SKM-1 (cell line): ENCODE measurements around the gene ERP27.

Experiments
- DNase-seq: peaks from one replicate; lab custom pipeline; 2025; ENCODE audit not compliant: unreplicated experiment; lab: John Stamatoyannopoulos, UW

The ERP27 gene

GRCh38 chr12:14937014-14937413, 1.3 kb downstream of the ERP27 start:
- DNase-seq: no peak

DNA sequence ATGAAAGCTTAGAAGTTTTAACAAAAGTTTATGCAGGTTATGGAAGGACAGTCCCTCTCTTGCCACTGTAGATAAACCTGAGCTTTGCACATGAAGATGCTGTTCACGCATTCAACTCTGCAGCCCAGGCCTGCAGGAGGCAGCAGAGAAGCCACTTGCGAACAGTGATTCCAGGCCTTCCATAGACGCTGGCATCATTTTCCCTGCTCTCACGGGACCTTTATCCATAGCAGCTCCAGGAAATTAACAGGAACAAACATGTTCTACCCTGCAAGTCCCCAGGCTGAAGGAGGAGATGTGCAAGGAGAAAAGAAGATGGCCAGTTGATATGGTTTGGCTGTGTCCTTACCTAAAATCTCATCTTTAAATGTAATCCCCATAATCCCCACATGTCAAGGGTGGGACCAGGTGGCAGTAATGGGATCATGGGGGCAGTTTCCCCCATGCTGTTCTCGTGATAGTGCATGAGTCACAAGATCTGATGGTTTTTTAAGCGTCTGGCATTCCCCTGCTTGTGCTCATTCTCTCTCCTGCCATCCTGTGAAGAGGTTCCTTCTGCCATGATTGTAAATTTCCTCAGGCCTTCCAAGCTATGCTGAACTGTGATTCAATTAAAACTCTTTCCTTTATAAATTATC, 2.0 kb downstream of the ERP27 start:
- DNase-seq: no peak

GRCh38 chr12:14935031-14935430, 3.3 kb downstream of the ERP27 start:
- no peak for DNase-seq

- DNase-seq: no peak
Measured at GRCh38 chr12:14934511-14934910, 3.8 kb downstream of the ERP27 start.

GRCh38 chr12:14931791-14932560, 6.4 kb downstream of the ERP27 start:
- DNase-seq: no peak

GRCh38 chr12:14931359-14931758, 7.0 kb downstream of the ERP27 start:
- DNase-seq: no peak

- no peak for DNase-seq
Measured at GRCh38 chr12:14930299-14930698, 8.0 kb downstream of the ERP27 start.

DNA sequence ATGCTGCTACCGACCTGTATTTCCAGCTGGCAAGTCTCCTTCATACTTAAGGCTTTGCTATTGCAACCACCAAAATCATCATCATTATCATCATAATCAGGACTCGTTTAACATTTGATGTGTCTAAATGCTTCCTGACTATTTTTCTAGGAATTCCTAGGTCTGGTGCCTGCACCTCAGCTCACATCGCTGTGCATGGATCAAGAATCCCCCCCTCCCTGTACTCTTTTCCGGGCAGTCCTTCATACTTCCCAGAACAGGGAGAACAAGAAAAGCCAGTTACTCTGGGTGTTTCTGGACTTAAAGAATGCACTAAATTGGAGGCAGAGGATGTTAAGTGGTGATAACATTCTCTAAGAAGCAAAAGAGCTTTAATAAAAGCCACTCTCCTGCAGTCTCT, 9.4 kb downstream of the ERP27 start:
- DNase-seq: no peak

GRCh38 chr12:14927267-14927666, 11.1 kb downstream of the ERP27 start:
- DNase-seq: no peak

GRCh38 chr12:14924541-14924940, 13.8 kb downstream of the ERP27 start:
- no peak for DNase-seq

- no peak for DNase-seq
Measured at GRCh38 chr12:14923944-14924343, 14.4 kb downstream of the ERP27 start.

DNA sequence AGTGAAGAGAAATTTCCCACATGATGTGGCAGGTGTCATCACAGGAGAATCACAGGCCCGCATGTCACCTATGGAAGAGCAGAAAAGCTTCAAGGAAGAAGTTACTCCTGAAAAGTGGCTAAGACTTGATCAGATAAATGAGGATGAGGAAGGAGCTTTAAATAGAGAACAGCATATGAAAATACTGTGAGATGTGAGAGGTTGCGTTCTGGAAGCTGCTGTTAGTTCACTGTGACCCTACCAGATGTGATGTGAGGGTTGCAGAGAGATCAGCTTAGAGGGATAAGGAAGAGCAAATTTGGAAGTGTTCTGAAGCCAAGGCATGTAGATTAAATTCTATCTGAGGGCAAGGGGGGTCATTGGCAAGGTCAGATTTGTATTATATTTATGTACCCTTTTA, 17.1 kb downstream of the ERP27 start:
- no peak for DNase-seq

GRCh38 chr12:14920475-14921126, 17.7 kb downstream of the ERP27 start:
- DNase-seq: no peak

DNA sequence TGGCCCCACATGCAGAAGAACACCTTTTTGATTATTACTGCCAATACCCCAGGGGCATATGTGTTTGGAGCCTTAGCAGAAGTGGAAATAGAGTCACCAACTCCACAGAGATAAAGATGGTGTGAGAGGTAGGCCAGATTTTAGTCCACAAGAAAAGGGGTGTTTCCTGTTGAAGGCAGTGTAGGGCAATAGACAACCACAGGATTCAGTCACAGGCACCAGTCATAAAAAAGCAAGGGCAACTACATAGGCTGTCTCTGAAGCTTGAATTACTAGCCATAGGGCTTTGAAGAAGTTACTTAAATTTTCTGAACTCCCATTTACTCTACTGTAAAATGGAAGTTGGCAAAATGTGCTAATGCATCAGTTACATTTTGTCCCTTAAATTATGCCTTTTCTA, 18.9 kb downstream of the ERP27 start:
- DNase-seq: no peak

DNA sequence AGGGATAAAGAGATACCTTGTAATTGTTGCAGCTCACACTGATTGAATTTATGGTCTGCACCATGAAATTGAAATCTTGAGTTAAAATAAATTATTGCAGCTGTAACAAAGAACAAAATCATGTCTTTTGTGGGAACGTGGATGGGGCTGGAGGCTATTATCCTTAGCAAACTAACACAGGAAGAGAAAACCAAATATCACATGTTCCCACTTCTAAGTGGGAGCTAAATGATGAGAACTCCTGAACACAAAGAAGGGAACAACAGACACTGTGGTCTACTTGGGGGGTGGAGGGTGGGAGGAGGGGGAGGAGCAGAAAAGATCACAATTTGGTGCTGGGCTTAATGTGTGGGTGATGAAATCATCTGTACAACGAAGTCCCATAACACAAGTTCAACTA, 22.6 kb downstream of the ERP27 start:
- DNase-seq: no peak

DNA sequence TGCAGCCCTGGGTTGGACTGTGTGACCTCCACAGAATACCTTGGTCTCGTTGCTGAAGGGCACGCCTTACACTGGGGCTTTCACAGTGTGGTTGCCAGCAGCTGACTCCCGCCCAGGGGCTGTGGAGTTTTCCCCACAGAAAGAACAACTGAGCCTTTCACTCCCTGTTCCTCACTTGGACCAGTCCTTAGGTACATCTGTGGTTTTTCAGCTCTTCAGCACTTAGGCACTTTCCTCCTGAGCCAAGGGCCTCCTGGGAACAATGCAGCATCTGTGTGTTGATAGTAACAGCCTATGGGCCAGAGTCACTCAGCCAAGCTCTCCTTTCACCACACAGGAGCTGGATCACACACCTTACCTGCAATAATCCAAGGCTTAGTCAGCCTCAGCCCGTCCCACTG, 25.0 kb downstream of the ERP27 start:
- no peak for DNase-seq

GRCh38 chr12:14911131-14911530, 27.2 kb downstream of the ERP27 start:
- no peak for DNase-seq

- DNase-seq: no peak
Measured at GRCh38 chr12:14910090-14910915, 28.0 kb downstream of the ERP27 start.

DNA sequence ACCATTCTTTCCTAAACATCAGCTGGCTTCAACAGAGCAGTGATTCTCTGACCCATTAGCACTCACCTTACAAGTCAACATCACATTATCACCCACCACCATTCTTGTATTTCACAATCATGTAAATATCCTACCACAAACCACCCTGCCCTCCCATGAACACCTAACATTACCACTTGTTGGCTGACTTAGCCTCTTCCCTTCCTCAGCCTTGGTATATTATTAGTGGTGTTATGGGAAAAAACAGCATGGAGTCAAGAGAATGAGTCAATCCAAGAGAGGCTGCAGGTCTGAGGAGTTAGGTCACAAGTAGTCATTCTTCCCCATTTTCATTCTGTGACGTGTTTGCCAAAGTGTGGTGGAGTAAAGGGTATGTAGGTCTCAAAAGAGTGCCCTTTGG, 30.4 kb downstream of the ERP27 start:
- DNase-seq: no peak

DNA sequence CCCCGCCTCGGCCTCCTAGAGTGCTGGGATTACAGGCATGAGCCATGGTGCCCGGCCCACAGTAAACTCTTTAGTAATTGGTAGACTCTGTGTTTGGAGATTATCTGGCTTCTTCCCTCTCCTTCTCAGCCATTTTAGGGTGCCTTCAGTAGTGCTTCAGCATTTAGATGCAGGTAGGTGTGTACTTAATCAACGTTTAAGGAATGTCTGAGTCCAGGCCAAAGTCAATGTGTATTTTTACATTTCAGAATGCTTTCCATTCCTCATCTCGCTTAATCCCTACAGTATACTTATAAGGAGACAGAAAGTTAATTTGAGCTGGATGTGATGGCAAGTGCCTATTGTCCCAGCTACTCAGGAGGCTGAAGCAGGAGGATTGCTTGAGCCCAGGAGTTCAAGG, 32.2 kb downstream of the ERP27 start:
- DNase-seq: no peak

DNA sequence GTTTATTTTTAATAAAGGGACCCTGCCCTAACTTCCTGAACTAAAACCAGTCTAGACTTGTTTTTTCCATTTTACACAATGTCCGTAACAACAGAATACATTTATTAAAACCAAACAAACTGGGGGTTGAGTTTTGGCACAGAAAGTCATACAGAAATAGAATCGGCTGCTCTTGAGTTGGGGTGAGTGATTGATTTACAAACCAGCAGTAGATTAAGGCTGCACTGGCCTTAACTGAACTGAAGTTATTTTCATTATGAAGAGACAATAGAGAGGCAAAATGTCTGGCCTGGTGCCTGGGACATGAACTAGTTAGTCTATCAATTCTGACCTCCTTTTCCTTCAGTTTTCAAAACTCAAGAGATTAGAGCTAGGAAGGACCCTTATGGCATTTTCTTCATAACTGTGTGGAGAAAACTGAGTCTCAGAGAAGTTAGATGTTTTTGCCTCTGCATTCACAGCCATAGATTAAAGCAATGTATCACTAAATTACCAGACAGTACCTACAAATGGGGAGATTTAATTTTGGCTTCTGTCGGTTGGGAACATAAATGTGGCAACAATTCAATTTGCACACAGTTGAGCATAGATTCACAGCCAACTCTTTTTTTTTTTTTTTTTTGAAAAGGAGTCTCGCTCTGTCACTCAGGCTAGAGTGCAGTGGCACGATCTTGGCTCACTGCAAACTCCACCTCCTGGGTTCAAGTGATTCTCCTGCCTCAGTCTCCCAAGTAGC, 32.9 kb downstream of the ERP27 start:
- no peak for DNase-seq
